ENCODE results near the gene FCHSD1.

FCHSD1 gene

GRCh38 chr5:141636106-141636412, 15.2 kb downstream of the FCHSD1 start:
- TF ChIP-seq EZH2phosphoT487 (IDR thresholded peaks at IDR 0.05; ENCODE audit: borderline replicate concordance, low read length) (no peak), CTCF (IDR thresholded peaks at IDR 0.05; ENCODE audit: low read depth, low read length, poor library complexity, severe bottlenecking) (no peak)
- Histone ChIP-seq H3F3A (ENCODE audit: control insufficient read depth, insufficient read depth) (peaks cover 6% of the 10 kb centered on the region), H3K27me3 (ENCODE audit: control insufficient read depth, low read length) (no peaks in the 10 kb centered on the region), H3K9me2 (replicated peaks; ENCODE audit: control insufficient read depth, low read length) (no peaks in the 10 kb centered on the region), H3K4me1 (ENCODE audit: control insufficient read depth, low read length) (peaks cover 36% of the 10 kb centered on the region), H3K4me3 (ENCODE audit: low read length) (peak overlapping the region; percentile 96), H3K79me2 (ENCODE audit: control insufficient read depth, low read length) (peaks cover 70% of the 10 kb centered on the region), H3K27ac (ENCODE audit: low read depth, low read length) (peak overlapping the region; percentile 34; the same call in 1 of the 2 replicates), H3K4me2 (ENCODE audit: low read length) (peak overlapping the region; percentile 74), H3K9me3 (ENCODE audit: control insufficient read depth, insufficient read depth, low read length) (no peaks in the 10 kb centered on the region), H3K36me3 (ENCODE audit: control insufficient read depth, low read length) (peaks cover 72% of the 10 kb centered on the region), H4K20me1 (ENCODE audit: control insufficient read depth, insufficient read depth, low read depth, low read length) (peaks cover 21% of the 10 kb centered on the region; the same call in 1 of the 2 replicates)

GRCh38 chr5:141635646-141636045, 15.6 kb downstream of the FCHSD1 start:
- H3K4me2 ChIP-seq (ENCODE audit: low read length), result peak overlapping the region; percentile 74
- no peaks in the 10 kb centered on the region for H3K9me3 ChIP-seq (ENCODE audit: control insufficient read depth, insufficient read depth, low read length)
- H3K9me2 ChIP-seq (replicated peaks; ENCODE audit: control insufficient read depth, low read length), result no peaks in the 10 kb centered on the region
- H3K27ac ChIP-seq (ENCODE audit: low read depth, low read length), result no peak overlapping the region
- peaks cover 72% of the 10 kb centered on the region for H3K79me2 ChIP-seq (ENCODE audit: control insufficient read depth, low read length)
- TF ChIP-seq EZH2phosphoT487 (IDR thresholded peaks at IDR 0.05; ENCODE audit: borderline replicate concordance, low read length), result no peak
- H3K36me3 ChIP-seq (ENCODE audit: control insufficient read depth, low read length), result peaks cover 72% of the 10 kb centered on the region
- H3K27me3 ChIP-seq (ENCODE audit: control insufficient read depth, low read length), result no peaks in the 10 kb centered on the region
- H3F3A ChIP-seq (ENCODE audit: control insufficient read depth, insufficient read depth), result peaks cover 6% of the 10 kb centered on the region
- H3K4me1 ChIP-seq (ENCODE audit: control insufficient read depth, low read length), result peaks cover 36% of the 10 kb centered on the region
- H4K20me1 ChIP-seq (ENCODE audit: control insufficient read depth, insufficient read depth, low read depth, low read length), result peaks cover 21% of the 10 kb centered on the region; the same call in 1 of the 2 replicates
- peak overlapping the region; percentile 96 for H3K4me3 ChIP-seq (ENCODE audit: low read length)

- Histone ChIP-seq H3K4me2 (ENCODE audit: low read length) (peak overlapping the region; percentile 74), H3F3A (ENCODE audit: control insufficient read depth, insufficient read depth) (peaks cover 6% of the 10 kb centered on the region), H3K9me3 (ENCODE audit: control insufficient read depth, insufficient read depth, low read length) (no peaks in the 10 kb centered on the region), H3K36me3 (ENCODE audit: control insufficient read depth, low read length) (peaks cover 71% of the 10 kb centered on the region), H3K9me2 (replicated peaks; ENCODE audit: control insufficient read depth, low read length) (no peaks in the 10 kb centered on the region), H4K20me1 (ENCODE audit: control insufficient read depth, insufficient read depth, low read depth, low read length) (peaks cover 21% of the 10 kb centered on the region; the same call in 1 of the 2 replicates), H3K27me3 (ENCODE audit: control insufficient read depth, low read length) (no peaks in the 10 kb centered on the region), H3K79me2 (ENCODE audit: control insufficient read depth, low read length) (peaks cover 75% of the 10 kb centered on the region), H3K27ac (ENCODE audit: low read depth, low read length) (no peak overlapping the region), H3K4me3 (ENCODE audit: low read length) (0 out of 2 replicates have a peak overlapping the region, but pooled peaks have one; percentile 23), H3K4me1 (ENCODE audit: control insufficient read depth, low read length) (peaks cover 36% of the 10 kb centered on the region)
- TF ChIP-seq CTCF (IDR thresholded peaks at IDR 0.05; ENCODE audit: low read depth, low read length, poor library complexity, severe bottlenecking) (no peak), EZH2phosphoT487 (IDR thresholded peaks at IDR 0.05; ENCODE audit: borderline replicate concordance, low read length) (no peak)
Observed at GRCh38 chr5:141634720-141635119, 16.5 kb downstream of the FCHSD1 start.

GRCh38 chr5:141633871-141634561, 17.2 kb downstream of the FCHSD1 start:
- Histone ChIP-seq H3K4me1 (ENCODE audit: control insufficient read depth, low read length) (peaks cover 36% of the 10 kb centered on the region), H3K4me3 (ENCODE audit: low read length) (no peak overlapping the region), H3K27me3 (ENCODE audit: control insufficient read depth, low read length) (no peaks in the 10 kb centered on the region), H3K36me3 (ENCODE audit: control insufficient read depth, low read length) (peaks cover 71% of the 10 kb centered on the region), H3K79me2 (ENCODE audit: control insufficient read depth, low read length) (peaks cover 75% of the 10 kb centered on the region), H3F3A (ENCODE audit: control insufficient read depth, insufficient read depth) (peaks cover 5% of the 10 kb centered on the region), H4K20me1 (ENCODE audit: control insufficient read depth, insufficient read depth, low read depth, low read length) (peaks cover 21% of the 10 kb centered on the region; the same call in 1 of the 2 replicates), H3K9me2 (replicated peaks; ENCODE audit: control insufficient read depth, low read length) (no peaks in the 10 kb centered on the region), H3K27ac (ENCODE audit: low read depth, low read length) (no peak overlapping the region), H3K9me3 (ENCODE audit: control insufficient read depth, insufficient read depth, low read length) (no peaks in the 10 kb centered on the region), H3K4me2 (ENCODE audit: low read length) (peak overlapping the region; percentile 74)
- TF ChIP-seq CTCF (IDR thresholded peaks at IDR 0.05; ENCODE audit: low read depth, low read length, poor library complexity, severe bottlenecking), result no peak

Data from DOHH2 (cell line).